Lower lobe of right lung (tissue), 2 donors: ENCODE results near the gene MITF. TPM values are rescaled to one million over a fixed set of nuclear protein-coding genes. Genes with fewer than 3 reads are reported as not detected.

ENCODE experiments used
- ATAC-seq, 2 donors: fragments of 200-7000 bp; cut with Tn5 transposase; one replicate each; pipeline ENCODE4 v1.9.1; 2020 to 2022; ENCODE audit warnings: mild to moderate bottlenecking in 2 of 2, moderate library complexity in 2 of 2
- DNase-seq: peaks from one replicate; pipeline ENCODE4 v3.0.0-alpha.2; 2020
- H3K27ac ChIP-seq: fragments of 200-600 bp; one replicate; pipeline ENCODE4 v1.8.0; 2022
- H3K27me3 ChIP-seq: fragments of 200-600 bp; one replicate; pipeline ENCODE4 v1.8.0; 2022; ENCODE audit warnings: low read depth
- H3K36me3 ChIP-seq: fragments of 200-600 bp; one replicate; pipeline ENCODE4 v1.8.0; 2022; ENCODE audit warnings: mild to moderate bottlenecking
- H3K4me1 ChIP-seq: fragments of 200-600 bp; one replicate; pipeline ENCODE4 v1.8.0; 2022
- H3K4me3 ChIP-seq: fragments of 200-600 bp; one replicate; pipeline ENCODE4 v1.8.0; 2022; ENCODE audit warnings: mild to moderate bottlenecking
- H3K9me3 ChIP-seq: fragments of 200-600 bp; one replicate; pipeline ENCODE4 v1.8.0; 2022
- intact Hi-C: fragments of 100-400 bp; cut with DNase I; formaldehyde crosslinking; loops from one replicate; pipeline ENCODE4 v1.11.0; 2022
- total RNA-seq: library from RNA; stranded (reverse); fragmentation: NEBNext Ultra II Directional; extraction: Animal tissue kit (Norgen Biotek cat#: 25700); gene quantifications from one replicate; pipeline ENCODE4 v1.2.1, GENCODE V29; 2021
- TF ChIP-seq, protein P1 (sequence below): fragments of 200-600 bp; IDR thresholded peaks from one replicate; pipeline ENCODE4 v1.8.0; 2022; ENCODE audit warnings: antibody characterized with exemption, mild to moderate bottlenecking
- donor health status: DM: no; HTN: yes; CAD: no; lungs with severe emphysema.

MITF gene
- total RNA-seq, 1 donor from 2014 or later: 45.1 TPM

DNA sequence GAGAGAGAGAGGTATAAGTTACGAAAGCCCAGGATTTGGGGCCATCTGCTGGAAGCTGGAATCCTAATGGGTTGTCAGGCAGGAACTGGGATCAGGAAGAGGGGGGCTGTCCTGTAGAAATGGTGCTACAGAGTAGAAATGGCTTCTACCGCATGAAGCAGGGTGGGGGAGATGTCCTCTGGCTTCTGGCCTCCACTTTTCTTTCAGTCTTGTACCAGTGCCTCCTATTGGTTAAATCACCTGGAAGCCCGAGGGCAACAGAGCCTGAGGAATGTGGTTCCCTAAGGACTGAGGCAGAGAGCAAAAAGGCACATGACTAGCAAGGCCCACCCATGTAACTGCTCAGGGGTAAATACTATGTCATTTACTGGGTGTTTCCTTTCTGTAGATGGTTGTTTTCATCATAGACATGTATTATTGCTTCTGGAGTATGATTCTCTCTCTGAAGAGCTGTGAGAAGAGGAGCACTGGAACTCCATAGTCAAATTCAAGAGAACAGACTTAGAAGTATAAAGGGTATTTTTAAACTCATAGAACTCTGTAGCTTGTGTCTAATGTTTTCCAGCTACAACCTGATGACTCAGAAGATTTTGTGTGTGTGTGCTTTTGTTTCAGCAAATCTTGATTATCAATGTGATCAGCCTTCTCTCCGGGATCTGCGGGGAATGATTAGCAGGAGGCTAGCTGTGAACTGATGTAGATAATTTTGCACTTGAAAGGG lies 20.2 kb upstream of the MITF start:
- Histone ChIP-seq H3K27me3 (no peaks in the 10 kb centered on the region), H3K27ac (no peak overlapping the region), H3K4me1 (no peaks in the 10 kb centered on the region), H3K9me3 (no peaks in the 10 kb centered on the region), H3K4me3 (no peak overlapping the region), H3K36me3 (no peaks in the 10 kb centered on the region)
- DNase-seq: no peak
- ATAC-seq: no peak
- TF ChIP-seq, protein P1, sequence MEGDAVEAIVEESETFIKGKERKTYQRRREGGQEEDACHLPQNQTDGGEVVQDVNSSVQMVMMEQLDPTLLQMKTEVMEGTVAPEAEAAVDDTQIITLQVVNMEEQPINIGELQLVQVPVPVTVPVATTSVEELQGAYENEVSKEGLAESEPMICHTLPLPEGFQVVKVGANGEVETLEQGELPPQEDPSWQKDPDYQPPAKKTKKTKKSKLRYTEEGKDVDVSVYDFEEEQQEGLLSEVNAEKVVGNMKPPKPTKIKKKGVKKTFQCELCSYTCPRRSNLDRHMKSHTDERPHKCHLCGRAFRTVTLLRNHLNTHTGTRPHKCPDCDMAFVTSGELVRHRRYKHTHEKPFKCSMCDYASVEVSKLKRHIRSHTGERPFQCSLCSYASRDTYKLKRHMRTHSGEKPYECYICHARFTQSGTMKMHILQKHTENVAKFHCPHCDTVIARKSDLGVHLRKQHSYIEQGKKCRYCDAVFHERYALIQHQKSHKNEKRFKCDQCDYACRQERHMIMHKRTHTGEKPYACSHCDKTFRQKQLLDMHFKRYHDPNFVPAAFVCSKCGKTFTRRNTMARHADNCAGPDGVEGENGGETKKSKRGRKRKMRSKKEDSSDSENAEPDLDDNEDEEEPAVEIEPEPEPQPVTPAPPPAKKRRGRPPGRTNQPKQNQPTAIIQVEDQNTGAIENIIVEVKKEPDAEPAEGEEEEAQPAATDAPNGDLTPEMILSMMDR: no peak
- intact Hi-C loops: no loop called here

- Histone ChIP-seq H3K27me3 (no peaks in the 10 kb centered on the region), H3K36me3 (no peaks in the 10 kb centered on the region), H3K9me3 (no peaks in the 10 kb centered on the region), H3K27ac (no peak overlapping the region), H3K4me1 (no peaks in the 10 kb centered on the region), H3K4me3 (no peak overlapping the region)
- TF ChIP-seq, protein P1: no peak
- intact Hi-C loops: no loop called here
- DNase-seq (no peak), ATAC-seq (no peak)
Measured at GRCh38 chr3:69719587-69720122, 19.6 kb upstream of the MITF start.

GRCh38 chr3:69720824-69721223 lies 18.4 kb upstream of the MITF start:
- DNase-seq (no peak), ATAC-seq (no peak)
- Histone ChIP-seq H3K4me3 (no peak overlapping the region), H3K27me3 (no peaks in the 10 kb centered on the region), H3K4me1 (no peaks in the 10 kb centered on the region), H3K9me3 (no peaks in the 10 kb centered on the region), H3K27ac (no peak overlapping the region), H3K36me3 (no peaks in the 10 kb centered on the region)
- intact Hi-C loops: no loop called here
- TF ChIP-seq, protein P1: no peak

GRCh38 chr3:69723389-69723788 lies 15.9 kb upstream of the MITF start:
- Histone ChIP-seq H3K9me3 (no peaks in the 10 kb centered on the region), H3K4me1 (no peaks in the 10 kb centered on the region), H3K36me3 (no peaks in the 10 kb centered on the region), H3K27me3 (no peaks in the 10 kb centered on the region), H3K27ac (no peak overlapping the region), H3K4me3 (no peak overlapping the region)
- intact Hi-C loops: no loop called here
- ATAC-seq: no peak
- no peak for DNase-seq
- TF ChIP-seq, protein P1: no peak

DNA sequence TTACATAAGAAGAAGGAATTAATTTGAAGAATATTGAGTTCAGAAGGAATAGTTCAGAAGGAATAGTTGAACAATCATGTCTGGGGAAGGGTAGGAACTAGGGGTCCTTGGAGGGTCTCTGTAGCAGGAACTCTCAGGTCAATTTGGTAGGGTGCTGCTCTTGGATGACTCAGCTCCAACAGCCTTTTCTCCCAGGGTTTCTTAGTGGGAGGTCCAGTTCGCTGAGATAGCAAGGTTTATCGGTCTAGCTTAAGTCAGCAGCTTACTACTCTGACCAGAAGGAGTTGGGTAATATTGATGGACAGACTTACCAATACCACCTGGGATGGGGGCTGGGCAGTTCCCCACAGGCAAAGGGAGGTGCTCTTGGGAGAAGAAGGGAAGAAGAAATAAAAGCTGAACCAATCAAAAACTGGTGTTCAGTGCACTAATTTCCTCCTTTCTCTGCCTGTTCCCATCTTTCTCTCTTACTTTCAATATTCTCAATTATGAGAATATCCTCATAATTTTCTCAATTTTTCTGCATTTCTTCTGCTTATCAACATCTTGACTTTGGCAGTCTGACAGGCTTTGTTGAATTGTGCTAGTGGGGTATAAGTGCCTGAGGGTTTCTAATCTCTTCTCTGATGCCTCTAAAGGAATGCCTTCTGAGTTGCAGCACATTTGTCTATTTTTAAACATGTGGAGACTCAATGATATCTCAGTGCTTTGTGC lies 14.4 kb upstream of the MITF start:
- ATAC-seq (no peak), DNase-seq (no peak)
- no peaks in the 10 kb centered on the region for H3K9me3 ChIP-seq
- TF ChIP-seq, protein P1: no peak
- H3K36me3 ChIP-seq: no peaks in the 10 kb centered on the region
- no peak overlapping the region for H3K27ac ChIP-seq
- no peaks in the 10 kb centered on the region for H3K4me1 ChIP-seq
- no peaks in the 10 kb centered on the region for H3K27me3 ChIP-seq
- no peak overlapping the region for H3K4me3 ChIP-seq
- intact Hi-C loops: no loop called here
